Gastroesophageal sphincter (tissue), 4 donors: ENCODE results near the gene TMED3. TPM values are rescaled to one million over a fixed set of nuclear protein-coding genes. Genes with fewer than 3 reads are reported as not detected.

Experiments used
- ATAC-seq: fragments of 150-250 bp; one replicate; pipeline ENCODE4 v1.9.1; 2016; ENCODE audit warnings: mild to moderate bottlenecking, moderate library complexity
- H3K27ac ChIP-seq, 4 donors: fragments of 200-600 bp; sonication (generic) in 3 of 4; 1 replicate in 3 of 4; 2 replicates in 1 of 4; pipeline ENCODE4 v1.5.1; 2016 to 2019
- H3K27me3 ChIP-seq: fragments of 200-600 bp; sonication (generic); one replicate; pipeline ENCODE4 v1.5.1; 2019
- H3K36me3 ChIP-seq, 2 donors: fragments of 200-600 bp; sonication (generic); one replicate each; pipeline ENCODE4 v1.5.1; 2019; ENCODE audit warnings: control low read depth in 1 of 2
- H3K4me1 ChIP-seq, 3 donors: fragments of 200-600 bp; sonication (generic); 1 replicate in 2 of 3; 2 replicates in 1 of 3; pipeline ENCODE4 v1.5.1; 2016 to 2019; ENCODE audit warnings: control low read depth in 2 of 3
- H3K4me3 ChIP-seq, 2 donors: fragments of 200-600 bp; sonication (generic); one replicate each; pipeline ENCODE4 v1.5.1; 2019; ENCODE audit warnings: mild to moderate bottlenecking in 1 of 2, moderate library complexity in 1 of 2
- H3K9me3 ChIP-seq, 3 donors: fragments of 200-600 bp; sonication (generic); one replicate each; pipeline ENCODE4 v1.5.1; 2017 to 2019; ENCODE audit warnings: control low read depth in 2 of 3
- CTCF ChIP-seq, 4 experiments: fragments of 200-600 bp in 2 of 4; fragments of 450-650 bp in 2 of 4; sonication (generic) in 1 of 4; IDR thresholded peaks; one replicate each; pipeline ENCODE4 v1.5.1; 2017 to 2019; ENCODE audit warnings: antibody characterized with exemption in 4 of 4, mild to moderate bottlenecking in 2 of 4, moderate library complexity in 2 of 4
- EP300 ChIP-seq: sonication (generic); formaldehyde crosslinking; IDR thresholded peaks from one replicate; pipeline ENCODE4 v1.6.1; 2017; ENCODE audit warnings: antibody characterized with exemption, mild to moderate bottlenecking
- POLR2A ChIP-seq, 2 donors: fragments of 450-650 bp; IDR thresholded peaks; one replicate each; pipeline ENCODE4 v1.6.1; 2017; ENCODE audit warnings: antibody characterized with exemption in 2 of 2, mild to moderate bottlenecking in 2 of 2, moderate library complexity in 1 of 2
- POLR2AphosphoS5 ChIP-seq: sonication (generic); formaldehyde crosslinking; IDR thresholded peaks from one replicate; pipeline ENCODE4 v1.6.1; 2017; ENCODE audit warnings: antibody characterized with exemption
- WGBS, 2 donors: methylation state at CpG; one replicate each; pipeline ENCODE4 v1.1.5; 2018; ENCODE audit warnings: low coverage in 1 of 2; 5-methylcytosine and 5-hydroxymethylcytosine counted together
- total RNA-seq, 4 donors: library from RNA; depleted of rRNA; stranded (reverse); fragments of >200 nt; gene quantifications; one replicate each; pipeline ENCODE4 v1.1.0, GENCODE V29; 2016

TMED3 gene
- total RNA-seq, 4 donors from 2014 or later = 14.6 to 31.1 (median 26.7) TPM

- 6 to 68% methylated on average over 1 to 2 of the region's 3 CpGs for WGBS, 2 donors
- H3K27ac ChIP-seq = no peak overlapping the region
- no peaks in the 10 kb centered on the region for H3K36me3 ChIP-seq
- TF ChIP-seq EP300 (no peak), POLR2AphosphoS5 (no peak), CTCF (IDR thresholded peaks at IDR 0.05) (peak in 3 of 4 experiments; percentile 43 to 62 (median 46)), POLR2A (IDR thresholded peaks at IDR 0.05) (no peak)
- H3K4me3 ChIP-seq = no peak overlapping the region
- ATAC-seq = no peak
- H3K27me3 ChIP-seq = no peaks in the 10 kb centered on the region
- H3K9me3 ChIP-seq = no peaks in the 10 kb centered on the region
- no peaks in the 10 kb centered on the region for H3K4me1 ChIP-seq
Observed at GRCh38 chr15:79339588-79340314, 28.8 kb downstream of the TMED3 start.

- no peaks in the 10 kb centered on the region for H3K27me3 ChIP-seq
- H3K36me3 ChIP-seq = no peaks in the 10 kb centered on the region
- WGBS, 2 donors = 61 to 88% methylated on average over 5 of the region's 5 CpGs
- H3K4me3 ChIP-seq = no peak overlapping the region
- no peak for TF ChIP-seq POLR2A (IDR thresholded peaks at IDR 0.05)
- TF ChIP-seq POLR2AphosphoS5 = no peak
- TF ChIP-seq EP300 = no peak
- no peak for TF ChIP-seq CTCF (IDR thresholded peaks at IDR 0.05)
- no peak for ATAC-seq
- no peaks in the 10 kb centered on the region for H3K4me1 ChIP-seq
- no peak overlapping the region for H3K27ac ChIP-seq
- H3K9me3 ChIP-seq = no peaks in the 10 kb centered on the region
Observed at GRCh38 chr15:79340315-79340602, 29.3 kb downstream of the TMED3 start.

GRCh38 chr15:79341396-79341795, 30.5 kb downstream of the TMED3 start:
- Histone ChIP-seq H3K27ac (no peak overlapping the region), H3K27me3 (no peaks in the 10 kb centered on the region)
- 35 to 46% methylated on average over 5 to 9 of the region's 9 CpGs for WGBS, 2 donors

GRCh38 chr15:79349525-79349924, 38.6 kb downstream of the TMED3 start:
- no peaks in the 10 kb centered on the region for H3K27me3 ChIP-seq

More at GRCh38 chr15:79341396-79341795, 30.5 kb downstream of the TMED3 start:
- no peaks in the 10 kb centered on the region for H3K9me3 ChIP-seq
- TF ChIP-seq EP300 = no peak
- no peak for TF ChIP-seq POLR2A (IDR thresholded peaks at IDR 0.05)
- no peak for TF ChIP-seq CTCF (IDR thresholded peaks at IDR 0.05)
- no peak overlapping the region for H3K4me3 ChIP-seq
- no peaks in the 10 kb centered on the region for H3K4me1 ChIP-seq
- no peaks in the 10 kb centered on the region for H3K36me3 ChIP-seq
- no peak for ATAC-seq

More at GRCh38 chr15:79349525-79349924, 38.6 kb downstream of the TMED3 start:
- ATAC-seq = no peak
- Histone ChIP-seq H3K27ac (no peak overlapping the region), H3K4me3 (no peak overlapping the region), H3K4me1 (no peaks in the 10 kb centered on the region), H3K9me3 (no peaks in the 10 kb centered on the region), H3K36me3 (no peaks in the 10 kb centered on the region)
- WGBS, 2 donors = 75 to 83% methylated on average over 4 of the region's 4 CpGs
- TF ChIP-seq CTCF (IDR thresholded peaks at IDR 0.05) = no peak
- no peak for TF ChIP-seq POLR2AphosphoS5
- no peak for TF ChIP-seq POLR2A (IDR thresholded peaks at IDR 0.05)
- TF ChIP-seq EP300 = no peak
